HL-60 (cell line): ENCODE data around the gene FNBP1L.

Experiments
- CTCF ChIP-seq: IDR thresholded peaks from one replicate; pipeline ENCODE4 v1.5.1; 2011; ENCODE audit warnings: low read length, control low read depth, inconsistent platforms; ENCODE audit not compliant: insufficient read depth
- GABPA ChIP-seq: IDR thresholded peaks from 2 replicates; pipeline ENCODE4 v1.6.1; 2012; ENCODE audit warnings: low read depth
- POLR2AphosphoS5 ChIP-seq: IDR thresholded peaks from 2 replicates; pipeline ENCODE4 v1.6.1; 2012; ENCODE audit warnings: low read depth
- REST ChIP-seq: IDR thresholded peaks from 2 replicates; pipeline ENCODE4 v1.6.1; 2012; ENCODE audit warnings: low read depth; ENCODE audit not compliant: insufficient replicate concordance
- SPI1 ChIP-seq: IDR thresholded peaks from 2 replicates; pipeline ENCODE4 v1.6.1; 2012; ENCODE audit warnings: low read depth, mild to moderate bottlenecking, borderline replicate concordance

GRCh38 chr1:93519199-93519829 lies 71.4 kb downstream of the FNBP1L start:
- TF ChIP-seq CTCF (no peak), GABPA (no peak), REST (no peak), POLR2AphosphoS5 (no peak), SPI1 (no peak)
